HepG2 (cell line): Measurements from ENCODE around the gene SLC12A3. TPM values are rescaled to one million over a fixed set of nuclear protein-coding genes. Genes with fewer than 3 reads are reported as not detected.

Source experiments
- ADNP ChIP-seq: sonication (generic); formaldehyde crosslinking; IDR thresholded peaks from 2 replicates; pipeline ENCODE4 v1.4.0; 2020; ENCODE audit warnings: missing genetic modification reagents
- AHR ChIP-seq: IDR thresholded peaks from 2 replicates; pipeline ENCODE4 v1.6.1; 2018; ENCODE audit warnings: missing genetic modification reagents, missing compliant biosample characterization
- CHD4 ChIP-seq: fragments of 200-600 bp; sonication (generic); IDR thresholded peaks from 2 replicates; pipeline ENCODE4 v1.7.0; 2017; ENCODE audit warnings: mild to moderate bottlenecking, low read length, borderline replicate concordance
- FOXM1 ChIP-seq: sonication (generic); formaldehyde crosslinking; IDR thresholded peaks from 2 replicates; pipeline ENCODE4 v1.5.0; 2020; ENCODE audit warnings: missing genetic modification reagents
- GATAD2A ChIP-seq: IDR thresholded peaks from 2 replicates; pipeline ENCODE4 v1.6.1; 2016
- HOXA3 ChIP-seq: sonication (generic); formaldehyde crosslinking; IDR thresholded peaks from 2 replicates; pipeline ENCODE4 v1.5.0; 2020; ENCODE audit warnings: missing genetic modification reagents
- MZF1 ChIP-seq: sonication (generic); formaldehyde crosslinking; IDR thresholded peaks from 2 replicates; pipeline ENCODE4 v1.8.1; 2023; ENCODE audit warnings: mild to moderate bottlenecking, missing genetic modification reagents, borderline replicate concordance
- NPAS2 ChIP-seq: sonication (generic); formaldehyde crosslinking; IDR thresholded peaks from 2 replicates; pipeline ENCODE4 v1.8.0; 2022; ENCODE audit warnings: mild to moderate bottlenecking, missing genetic modification reagents, borderline replicate concordance
- PHF20 ChIP-seq: sonication (generic); formaldehyde crosslinking; IDR thresholded peaks from 2 replicates; pipeline ENCODE4 v1.5.0; 2020; ENCODE audit warnings: mild to moderate bottlenecking, missing genetic modification reagents
- RAD21 ChIP-seq: fragments of 450-650 bp; formaldehyde crosslinking; IDR thresholded peaks from 2 replicates; pipeline ENCODE4 v1.5.0; 2020; ENCODE audit warnings: mild to moderate bottlenecking
- RFXANK ChIP-seq: IDR thresholded peaks from 2 replicates; pipeline ENCODE4 v1.6.1; 2016
- STAG1 ChIP-seq: sonication (generic); formaldehyde crosslinking; IDR thresholded peaks from 2 replicates; pipeline ENCODE4 v1.4.0; 2020; ENCODE audit warnings: missing genetic modification reagents
- ZFP90 ChIP-seq: sonication (generic); formaldehyde crosslinking; IDR thresholded peaks from 2 replicates; pipeline ENCODE4 v1.8.0; 2022; ENCODE audit warnings: missing genetic modification reagents, mild to moderate bottlenecking, inconsistent platforms, borderline replicate concordance
- ZNF24 ChIP-seq: fragments of 450-650 bp; IDR thresholded peaks from 2 replicates; pipeline ENCODE4 v1.6.1; 2017; ENCODE audit warnings: antibody characterized with exemption, mild to moderate bottlenecking
- ZNF263 ChIP-seq: sonication (generic); formaldehyde crosslinking; IDR thresholded peaks from 2 replicates; pipeline ENCODE4 v1.4.0; 2020; ENCODE audit warnings: missing genetic modification reagents
- polyA plus RNA-seq, 8 experiments: library from polyadenylated mRNA; depleted of rRNA in 3 of 8; stranded (reverse) in 7 of 8; unstranded in 1 of 8; fragments of >200 nt; fragmentation: Illumina TruSeq in 4 of 8; extraction: Trizol in 4 of 8; gene quantifications; 2 replicates each; pipeline versions ENCODE4 v1.2.1 to v1.2.3, GENCODE V29; 2011 to 2016; ENCODE audit warnings: low read depth in 4 of 8, missing spikeins in 1 of 8, mixed read lengths in 1 of 8; ENCODE audit not compliant: insufficient read depth in 1 of 8
- total RNA-seq, 5 experiments: library from RNA; depleted of rRNA; stranded (reverse); fragments of >200 nt; fragmentation: Illumina TruSeq; extraction: Trizol; gene quantifications; 2 replicates each; pipeline ENCODE4 v1.2.3, GENCODE V29; 2016; ENCODE audit warnings: low read depth in 1 of 5
- TF ChIP-seq, protein P1 (sequence below): IDR thresholded peaks from 2 replicates; pipeline ENCODE4 v1.6.1; 2016; ENCODE audit warnings: low read depth, borderline replicate concordance
- TF ChIP-seq, protein P2 (sequence below): sonication (generic); formaldehyde crosslinking; IDR thresholded peaks from 2 replicates; pipeline ENCODE4 v1.4.0; 2020; ENCODE audit warnings: missing genetic modification reagents
- TF ChIP-seq, protein P3 (sequence below): sonication (generic); formaldehyde crosslinking; IDR thresholded peaks from 2 replicates; pipeline ENCODE4 v1.5.1; 2020; ENCODE audit warnings: missing genetic modification reagents, mild to moderate bottlenecking, borderline replicate concordance
- TF ChIP-seq, protein P4 (sequence below): sonication (generic); formaldehyde crosslinking; conservative IDR thresholded peaks from 2 replicates; pipeline ENCODE4 v1.4.0; 2020; ENCODE audit warnings: missing genetic modification reagents
- TF ChIP-seq, protein P5 (sequence below): sonication (generic); formaldehyde crosslinking; IDR thresholded peaks from 2 replicates; pipeline ENCODE4 v1.5.0; 2020; ENCODE audit warnings: missing genetic modification reagents, mild to moderate bottlenecking, borderline replicate concordance
- TF ChIP-seq, protein P6 (sequence below): sonication (generic); formaldehyde crosslinking; IDR thresholded peaks from 2 replicates; pipeline ENCODE4 v1.4.0; 2020; ENCODE audit warnings: missing genetic modification reagents, borderline replicate concordance

SLC12A3 gene
- total and polyA plus RNA-seq, 2 of the 13 experiments (the other 11 are each of a cell fraction or from before 2014, with no cell fraction given) = 6.2 TPM; not detected in 1

DNA sequence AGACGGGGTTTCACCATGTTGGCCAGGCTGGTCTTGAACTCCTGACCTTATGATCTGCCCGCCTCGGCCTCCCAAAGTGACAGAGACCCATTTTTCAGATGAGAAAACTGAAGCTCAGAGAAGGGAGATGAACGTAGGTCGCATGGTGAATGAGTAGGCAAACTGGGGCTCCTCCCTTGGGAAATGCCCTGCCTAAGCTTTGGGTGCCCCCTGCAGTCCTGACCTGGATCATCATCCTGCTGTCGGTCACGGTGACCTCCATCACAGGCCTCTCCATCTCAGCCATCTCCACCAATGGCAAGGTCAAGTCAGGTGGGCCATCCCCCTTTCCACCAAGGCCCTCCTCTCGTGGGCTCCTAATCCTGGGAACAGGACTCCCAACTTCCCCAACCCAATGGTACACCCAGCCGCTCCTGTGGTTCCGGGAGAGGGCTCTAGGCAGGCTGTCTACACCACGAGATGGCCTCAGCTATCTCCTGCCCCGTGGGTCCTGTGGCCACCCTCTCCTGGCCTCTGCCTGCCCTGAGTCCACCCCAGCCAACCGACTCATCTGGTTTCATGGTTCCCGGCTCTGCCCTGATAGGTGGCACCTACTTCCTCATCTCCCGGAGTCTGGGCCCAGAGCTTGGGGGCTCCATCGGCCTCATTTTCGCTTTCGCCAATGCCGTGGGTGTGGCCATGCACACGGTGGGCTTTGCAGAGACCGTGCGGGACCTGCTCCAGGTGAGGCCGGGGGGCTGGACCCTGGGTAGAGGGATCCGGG, 4.7 kb downstream of the SLC12A3 start (continued):
- TF ChIP-seq PHF20 (CRISPR knock-in tag) (no peak), GATAD2A (CRISPR knock-in tag) (0 out of 2 replicates have a peak, but pooled peaks have one; percentile 13), STAG1 (CRISPR knock-in tag) (peak; percentile 96), ZNF24 (no peak), NPAS2 (CRISPR knock-in tag) (no peak), CHD4 (peak; percentile 73; the same call in 1 of the 2 replicates), RFXANK (CRISPR knock-in tag) (no peak), FOXM1 (CRISPR knock-in tag) (peak; percentile 56; the same call in 1 of the 2 replicates), ZFP90 (CRISPR knock-in tag) (peak; percentile 70), ADNP (CRISPR knock-in tag) (peak; percentile 87; the same call in 1 of the 2 replicates), RAD21 (CRISPR knock-in tag) (peak; percentile 93), HOXA3 (peak; percentile 35; the same call in 1 of the 2 replicates), AHR (CRISPR knock-in tag) (0 out of 2 replicates have a peak, but pooled peaks have one; percentile 53), MZF1 (CRISPR knock-in tag) (no peak), ZNF263 (CRISPR knock-in tag) (peak; percentile 70; the same call in 1 of the 2 replicates)
- TF ChIP-seq, protein P1, sequence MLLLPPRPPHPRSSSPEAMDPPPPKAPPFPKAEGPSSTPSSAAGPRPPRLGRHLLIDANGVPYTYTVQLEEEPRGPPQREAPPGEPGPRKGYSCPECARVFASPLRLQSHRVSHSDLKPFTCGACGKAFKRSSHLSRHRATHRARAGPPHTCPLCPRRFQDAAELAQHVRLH (CRISPR knock-in tag) = peak; percentile 45; the same call in 1 of the 2 replicates
- TF ChIP-seq, protein P2, sequence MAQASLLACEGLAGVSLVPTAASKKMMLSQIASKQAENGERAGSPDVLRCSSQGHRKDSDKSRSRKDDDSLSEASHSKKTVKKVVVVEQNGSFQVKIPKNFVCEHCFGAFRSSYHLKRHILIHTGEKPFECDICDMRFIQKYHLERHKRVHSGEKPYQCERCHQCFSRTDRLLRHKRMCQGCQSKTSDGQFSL (CRISPR knock-in tag) = no peak
- TF ChIP-seq, protein P3, sequence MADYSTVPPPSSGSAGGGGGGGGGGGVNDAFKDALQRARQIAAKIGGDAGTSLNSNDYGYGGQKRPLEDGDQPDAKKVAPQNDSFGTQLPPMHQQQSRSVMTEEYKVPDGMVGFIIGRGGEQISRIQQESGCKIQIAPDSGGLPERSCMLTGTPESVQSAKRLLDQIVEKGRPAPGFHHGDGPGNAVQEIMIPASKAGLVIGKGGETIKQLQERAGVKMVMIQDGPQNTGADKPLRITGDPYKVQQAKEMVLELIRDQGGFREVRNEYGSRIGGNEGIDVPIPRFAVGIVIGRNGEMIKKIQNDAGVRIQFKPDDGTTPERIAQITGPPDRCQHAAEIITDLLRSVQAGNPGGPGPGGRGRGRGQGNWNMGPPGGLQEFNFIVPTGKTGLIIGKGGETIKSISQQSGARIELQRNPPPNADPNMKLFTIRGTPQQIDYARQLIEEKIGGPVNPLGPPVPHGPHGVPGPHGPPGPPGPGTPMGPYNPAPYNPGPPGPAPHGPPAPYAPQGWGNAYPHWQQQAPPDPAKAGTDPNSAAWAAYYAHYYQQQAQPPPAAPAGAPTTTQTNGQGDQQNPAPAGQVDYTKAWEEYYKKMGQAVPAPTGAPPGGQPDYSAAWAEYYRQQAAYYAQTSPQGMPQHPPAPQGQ (CRISPR knock-in tag) = 0 out of 2 replicates have a peak, but pooled peaks have one; percentile 52
- TF ChIP-seq, protein P4, sequence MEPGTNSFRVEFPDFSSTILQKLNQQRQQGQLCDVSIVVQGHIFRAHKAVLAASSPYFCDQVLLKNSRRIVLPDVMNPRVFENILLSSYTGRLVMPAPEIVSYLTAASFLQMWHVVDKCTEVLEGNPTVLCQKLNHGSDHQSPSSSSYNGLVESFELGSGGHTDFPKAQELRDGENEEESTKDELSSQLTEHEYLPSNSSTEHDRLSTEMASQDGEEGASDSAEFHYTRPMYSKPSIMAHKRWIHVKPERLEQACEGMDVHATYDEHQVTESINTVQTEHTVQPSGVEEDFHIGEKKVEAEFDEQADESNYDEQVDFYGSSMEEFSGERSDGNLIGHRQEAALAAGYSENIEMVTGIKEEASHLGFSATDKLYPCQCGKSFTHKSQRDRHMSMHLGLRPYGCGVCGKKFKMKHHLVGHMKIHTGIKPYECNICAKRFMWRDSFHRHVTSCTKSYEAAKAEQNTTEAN (CRISPR knock-in tag) = no peak
- TF ChIP-seq, protein P5, sequence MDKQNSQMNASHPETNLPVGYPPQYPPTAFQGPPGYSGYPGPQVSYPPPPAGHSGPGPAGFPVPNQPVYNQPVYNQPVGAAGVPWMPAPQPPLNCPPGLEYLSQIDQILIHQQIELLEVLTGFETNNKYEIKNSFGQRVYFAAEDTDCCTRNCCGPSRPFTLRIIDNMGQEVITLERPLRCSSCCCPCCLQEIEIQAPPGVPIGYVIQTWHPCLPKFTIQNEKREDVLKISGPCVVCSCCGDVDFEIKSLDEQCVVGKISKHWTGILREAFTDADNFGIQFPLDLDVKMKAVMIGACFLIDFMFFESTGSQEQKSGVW = no peak
- TF ChIP-seq, protein P6, sequence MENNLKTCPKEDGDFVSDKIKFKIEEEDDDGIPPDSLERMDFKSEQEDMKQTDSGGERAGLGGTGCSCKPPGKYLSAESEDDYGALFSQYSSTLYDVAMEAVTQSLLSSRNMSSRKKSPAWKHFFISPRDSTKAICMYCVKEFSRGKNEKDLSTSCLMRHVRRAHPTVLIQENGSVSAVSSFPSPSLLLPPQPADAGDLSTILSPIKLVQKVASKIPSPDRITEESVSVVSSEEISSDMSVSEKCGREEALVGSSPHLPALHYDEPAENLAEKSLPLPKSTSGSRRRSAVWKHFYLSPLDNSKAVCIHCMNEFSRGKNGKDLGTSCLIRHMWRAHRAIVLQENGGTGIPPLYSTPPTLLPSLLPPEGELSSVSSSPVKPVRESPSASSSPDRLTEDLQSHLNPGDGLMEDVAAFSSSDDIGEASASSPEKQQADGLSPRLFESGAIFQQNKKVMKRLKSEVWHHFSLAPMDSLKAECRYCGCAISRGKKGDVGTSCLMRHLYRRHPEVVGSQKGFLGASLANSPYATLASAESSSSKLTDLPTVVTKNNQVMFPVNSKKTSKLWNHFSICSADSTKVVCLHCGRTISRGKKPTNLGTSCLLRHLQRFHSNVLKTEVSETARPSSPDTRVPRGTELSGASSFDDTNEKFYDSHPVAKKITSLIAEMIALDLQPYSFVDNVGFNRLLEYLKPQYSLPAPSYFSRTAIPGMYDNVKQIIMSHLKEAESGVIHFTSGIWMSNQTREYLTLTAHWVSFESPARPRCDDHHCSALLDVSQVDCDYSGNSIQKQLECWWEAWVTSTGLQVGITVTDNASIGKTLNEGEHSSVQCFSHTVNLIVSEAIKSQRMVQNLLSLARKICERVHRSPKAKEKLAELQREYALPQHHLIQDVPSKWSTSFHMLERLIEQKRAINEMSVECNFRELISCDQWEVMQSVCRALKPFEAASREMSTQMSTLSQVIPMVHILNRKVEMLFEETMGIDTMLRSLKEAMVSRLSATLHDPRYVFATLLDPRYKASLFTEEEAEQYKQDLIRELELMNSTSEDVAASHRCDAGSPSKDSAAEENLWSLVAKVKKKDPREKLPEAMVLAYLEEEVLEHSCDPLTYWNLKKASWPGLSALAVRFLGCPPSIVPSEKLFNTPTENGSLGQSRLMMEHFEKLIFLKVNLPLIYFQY (CRISPR knock-in tag) = no peak
